Measurements from ENCODE around the gene USP10. TPM values are rescaled to one million over a fixed set of nuclear protein-coding genes. Genes with fewer than 3 reads are reported as not detected.

The USP10 gene, protein sequence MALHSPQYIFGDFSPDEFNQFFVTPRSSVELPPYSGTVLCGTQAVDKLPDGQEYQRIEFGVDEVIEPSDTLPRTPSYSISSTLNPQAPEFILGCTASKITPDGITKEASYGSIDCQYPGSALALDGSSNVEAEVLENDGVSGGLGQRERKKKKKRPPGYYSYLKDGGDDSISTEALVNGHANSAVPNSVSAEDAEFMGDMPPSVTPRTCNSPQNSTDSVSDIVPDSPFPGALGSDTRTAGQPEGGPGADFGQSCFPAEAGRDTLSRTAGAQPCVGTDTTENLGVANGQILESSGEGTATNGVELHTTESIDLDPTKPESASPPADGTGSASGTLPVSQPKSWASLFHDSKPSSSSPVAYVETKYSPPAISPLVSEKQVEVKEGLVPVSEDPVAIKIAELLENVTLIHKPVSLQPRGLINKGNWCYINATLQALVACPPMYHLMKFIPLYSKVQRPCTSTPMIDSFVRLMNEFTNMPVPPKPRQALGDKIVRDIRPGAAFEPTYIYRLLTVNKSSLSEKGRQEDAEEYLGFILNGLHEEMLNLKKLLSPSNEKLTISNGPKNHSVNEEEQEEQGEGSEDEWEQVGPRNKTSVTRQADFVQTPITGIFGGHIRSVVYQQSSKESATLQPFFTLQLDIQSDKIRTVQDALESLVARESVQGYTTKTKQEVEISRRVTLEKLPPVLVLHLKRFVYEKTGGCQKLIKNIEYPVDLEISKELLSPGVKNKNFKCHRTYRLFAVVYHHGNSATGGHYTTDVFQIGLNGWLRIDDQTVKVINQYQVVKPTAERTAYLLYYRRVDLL
- 92.3 and 101 TPM in 2 replicates for total RNA-seq

DNA sequence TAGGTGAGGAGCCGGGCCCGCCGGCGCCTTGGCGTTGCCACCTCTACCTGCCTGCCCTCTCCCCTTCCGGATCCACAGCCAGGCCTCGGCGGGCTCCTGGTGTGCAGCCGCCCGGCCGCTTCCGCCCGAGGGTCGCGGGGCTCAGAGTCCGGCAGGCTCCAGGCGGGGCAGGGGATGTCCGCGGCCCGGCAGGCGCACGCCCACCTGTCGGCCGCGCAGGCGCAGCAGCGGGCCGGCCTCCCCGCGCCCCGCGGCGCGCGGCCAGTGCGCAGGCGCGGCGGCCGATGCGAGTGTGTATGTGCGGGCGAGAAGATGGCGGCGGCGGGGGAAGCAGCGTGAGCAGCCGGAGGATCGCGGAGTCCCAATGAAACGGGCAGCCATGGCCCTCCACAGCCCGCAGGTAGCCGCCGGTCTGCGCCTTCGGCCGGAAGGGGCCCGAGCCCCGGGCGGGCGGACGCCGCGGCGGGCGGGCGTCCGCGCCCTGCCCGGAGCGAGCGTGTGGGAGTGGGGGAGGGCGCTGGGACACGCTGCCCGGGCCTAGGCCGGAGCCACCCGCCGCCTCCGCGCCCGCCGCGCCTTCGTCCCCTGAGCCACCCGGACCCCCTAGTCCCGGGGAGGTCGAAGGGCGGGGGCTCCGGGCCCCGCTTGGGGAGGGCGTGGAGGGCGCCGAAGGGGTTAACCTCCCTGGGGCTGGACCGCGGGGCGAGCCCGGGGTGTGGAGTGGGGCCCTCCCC is at the start of gene USP10:
Gene USP10, plus strand, starts transcription at position 289 of the 734 bp plus-strand sequence. Its CDS starts 91 bp downstream, at position 380.

DNA sequence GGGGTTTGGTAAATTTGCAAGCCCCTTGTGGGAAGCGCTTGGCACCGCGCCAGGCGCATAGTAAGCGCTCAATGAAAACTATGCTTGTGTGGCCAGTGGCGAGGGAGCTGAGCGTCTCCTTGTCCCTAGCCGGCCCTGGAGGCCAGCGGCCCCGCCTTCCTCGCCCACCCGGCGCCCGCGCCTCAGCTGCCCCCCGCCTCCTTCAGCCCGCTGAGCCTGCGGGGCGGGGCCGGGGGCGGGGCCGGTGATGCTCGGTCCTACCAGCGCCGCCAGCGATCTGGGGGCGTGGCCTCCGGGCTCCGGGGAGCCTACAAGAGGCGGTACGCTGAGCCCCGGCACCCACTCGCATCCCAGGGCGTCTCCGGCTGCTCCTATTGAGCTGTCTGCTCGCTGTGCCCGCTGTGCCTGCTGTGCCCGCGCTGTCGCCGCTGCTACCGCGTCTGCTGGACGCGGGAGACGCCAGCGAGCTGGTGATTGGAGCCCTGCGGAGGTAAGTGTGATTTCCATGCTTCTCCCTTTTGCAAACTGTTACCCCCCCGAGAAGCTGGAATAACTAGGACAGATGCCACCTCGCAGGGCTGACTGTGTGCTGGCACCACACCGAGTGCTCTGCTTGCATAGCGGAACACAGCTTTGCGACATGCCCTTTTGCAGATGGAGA is 120.0 kb downstream of the USP10 start, which contains the start of gene CRISPLD2:
Gene CRISPLD2, plus strand, starts transcription at position 342 of the 661 bp plus-strand sequence. CDS start 18,511 bp downstream, outside the sequence.

Other genes with a start within 250 kb of the USP10 start
- 19.7 and 19.9 TPM in 2 replicates for gene MEAK7, start 195.3 kb upstream of the USP10 start, total RNA-seq
- gene COTL1, start 81.9 kb upstream of the USP10 start, total RNA-seq, result 137 and 169 TPM in 2 replicates
- 43.6 and 45.9 TPM in 2 replicates for gene KLHL36, start 51.5 kb upstream of the USP10 start, total RNA-seq
- gene CRISPLD2, start 120.0 kb downstream of the USP10 start, total RNA-seq, result 0.07 and 0.13 TPM in 2 replicates

Data from thoracic aorta endothelial cell (primary cell).